Aorta (tissue), 5 donors: ENCODE data around the gene CTIF. TPM values are rescaled to one million over a fixed set of nuclear protein-coding genes. Genes with fewer than 3 reads are reported as not detected.

Experiments
- ATAC-seq: fragments of 200-7000 bp; cut with Tn5 transposase; one replicate; pipeline ENCODE4 v1.9.1; 2022; ENCODE audit warnings: moderate library complexity; ENCODE audit not compliant: low FRiP score
- DNase-seq, 2 donors: peaks; one replicate each; pipeline ENCODE4 v3.0.0-alpha.2; 2020
- H3K27ac ChIP-seq, 2 donors: one replicate each; pipeline ENCODE4 v1.5.1; 2013; ENCODE audit warnings: low read length in 2 of 2, mild to moderate bottlenecking in 2 of 2, moderate library complexity in 2 of 2, control low read depth in 1 of 2, inconsistent platforms in 1 of 2, low read depth in 1 of 2
- H3K27me3 ChIP-seq, 2 donors: one replicate each; pipeline ENCODE4 v1.6.1; 2013; ENCODE audit warnings: control low read depth in 1 of 2, low read length in 1 of 2, mild to moderate bottlenecking in 1 of 2, moderate library complexity in 1 of 2; ENCODE audit not compliant: insufficient read depth in 2 of 2, control insufficient read depth in 1 of 2
- H3K36me3 ChIP-seq, 2 donors: one replicate each; pipeline ENCODE4 v1.6.1; 2013; ENCODE audit warnings: control low read depth in 1 of 2, low read length in 1 of 2, mild to moderate bottlenecking in 1 of 2; ENCODE audit not compliant: insufficient read depth in 2 of 2, control insufficient read depth in 1 of 2
- H3K4me1 ChIP-seq, 2 donors: one replicate each; pipeline ENCODE4 v1.6.1; 2013; ENCODE audit warnings: low read length in 2 of 2, control low read depth in 1 of 2, mild to moderate bottlenecking in 1 of 2, moderate library complexity in 1 of 2; ENCODE audit not compliant: insufficient read depth in 2 of 2, control insufficient read depth in 1 of 2
- H3K4me3 ChIP-seq, 2 donors: one replicate each; pipeline ENCODE4 v1.5.1; 2013; ENCODE audit warnings: low read length in 2 of 2, control low read depth in 1 of 2, mild to moderate bottlenecking in 1 of 2
- H3K9me3 ChIP-seq: one replicate; pipeline ENCODE4 v1.6.1; 2013; ENCODE audit warnings: mild to moderate bottlenecking, low read length; ENCODE audit not compliant: control insufficient read depth
- WGBS, 2 donors: extraction: QIAGEN DNeasy Blood & Tissue Kit; methylation state at CpG; one replicate each; pipeline ENCODE4 v1.1.7; 2013; 5-methylcytosine and 5-hydroxymethylcytosine counted together
- intact Hi-C, 2 donors: fragments of 100-400 bp; cut with DNase I; formaldehyde crosslinking; loops; one replicate each; pipeline versions ENCODE4 v1.14.2 to v1.15.0; 2022
- polyA plus RNA-seq, 2 donors: library from polyadenylated mRNA; stranded (reverse); fragments of 200-250 nt; gene quantifications; one replicate each; pipeline ENCODE4 v1.2.3, GENCODE V29; 2013
- total RNA-seq, 2 donors: library from RNA; stranded (reverse); fragmentation: NEBNext Ultra II Directional; extraction: Animal tissue kit (Norgen Biotek cat#: 25700); gene quantifications; one replicate each; pipeline ENCODE4 v1.2.1, GENCODE V29; 2021
- donor health status: healthy with polysubstance abuse.
- donor health status: Bipolar disorder and iron deficiency.
- donor health status: DM: no; HTN: no; CAD: no.
- donor health status: DM: no; HTN: no; CAD: no.
- donor health status: DM: yes; HTN: yes; CAD: no.

Gene CTIF
- total and polyA plus RNA-seq, 4 donors: 14.4 to 113 (median 93.4) TPM

DNA sequence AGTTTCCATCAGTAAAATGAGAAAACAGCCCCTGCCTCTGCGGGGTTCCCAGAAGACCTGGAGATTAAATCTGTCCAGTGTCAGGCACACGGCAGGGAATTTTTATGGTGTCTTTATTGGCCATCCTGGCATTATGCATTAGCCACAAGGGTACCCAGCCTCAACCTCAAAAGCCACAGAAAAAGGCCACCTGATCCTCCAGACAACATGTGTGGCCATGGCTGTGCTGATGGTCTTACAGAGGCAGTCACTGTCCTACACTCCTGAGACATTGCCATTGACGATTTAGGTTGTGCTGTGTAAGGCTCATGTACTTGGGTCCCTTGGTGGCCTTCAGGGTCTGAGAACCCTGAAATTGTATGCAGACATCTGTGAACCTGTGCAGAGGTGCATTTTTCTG, 296.3 kb downstream of the CTIF start:
- intact Hi-C loops: no loop called here
- H3K27ac ChIP-seq: no peak overlapping the region
- no peak overlapping the region for H3K4me3 ChIP-seq
- 90 to 93% methylated on average over 3 of the region's 3 CpGs for WGBS, 2 donors
- H3K36me3 ChIP-seq: no peaks in the 10 kb centered on the region
- H3K4me1 ChIP-seq: peaks cover 0 to 4% of the 10 kb centered on the region in 2 donors
- DNase-seq (peak; percentile 35 to 51), ATAC-seq (no peak)
- no peaks in the 10 kb centered on the region for H3K27me3 ChIP-seq
- no peaks in the 10 kb centered on the region for H3K9me3 ChIP-seq

DNA sequence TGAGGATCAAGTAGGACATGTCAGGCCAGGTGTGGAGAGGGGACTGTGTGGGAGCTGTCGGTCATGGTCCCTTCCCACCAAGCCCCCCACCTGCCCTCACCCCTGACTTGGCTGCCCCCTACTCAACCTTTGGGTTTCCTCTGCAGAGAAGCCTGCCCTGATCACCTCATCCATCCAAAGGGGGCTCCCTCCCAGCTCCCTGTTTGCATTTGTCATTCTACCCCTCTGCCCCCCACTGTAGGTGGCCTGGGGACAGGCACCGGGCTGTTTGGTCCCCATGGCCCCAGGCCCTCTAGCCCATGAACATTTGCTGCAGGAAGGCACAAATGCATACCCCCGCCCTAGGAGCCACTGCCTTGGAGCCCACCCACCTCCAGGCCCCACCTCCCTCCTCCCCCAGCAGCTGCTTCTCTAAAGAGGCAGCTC, 296.9 kb downstream of the CTIF start:
- Histone ChIP-seq H3K36me3 (no peaks in the 10 kb centered on the region), H3K27ac (no peak overlapping the region), H3K4me3 (no peak overlapping the region), H3K27me3 (no peaks in the 10 kb centered on the region), H3K9me3 (no peaks in the 10 kb centered on the region), H3K4me1 (no peaks in the 10 kb centered on the region)
- 96 to 100% methylated on average over 3 of the region's 3 CpGs for WGBS, 2 donors
- ATAC-seq (no peak), DNase-seq (peak; percentile 30 to 33)
- intact Hi-C loops: no loop called here

DNA sequence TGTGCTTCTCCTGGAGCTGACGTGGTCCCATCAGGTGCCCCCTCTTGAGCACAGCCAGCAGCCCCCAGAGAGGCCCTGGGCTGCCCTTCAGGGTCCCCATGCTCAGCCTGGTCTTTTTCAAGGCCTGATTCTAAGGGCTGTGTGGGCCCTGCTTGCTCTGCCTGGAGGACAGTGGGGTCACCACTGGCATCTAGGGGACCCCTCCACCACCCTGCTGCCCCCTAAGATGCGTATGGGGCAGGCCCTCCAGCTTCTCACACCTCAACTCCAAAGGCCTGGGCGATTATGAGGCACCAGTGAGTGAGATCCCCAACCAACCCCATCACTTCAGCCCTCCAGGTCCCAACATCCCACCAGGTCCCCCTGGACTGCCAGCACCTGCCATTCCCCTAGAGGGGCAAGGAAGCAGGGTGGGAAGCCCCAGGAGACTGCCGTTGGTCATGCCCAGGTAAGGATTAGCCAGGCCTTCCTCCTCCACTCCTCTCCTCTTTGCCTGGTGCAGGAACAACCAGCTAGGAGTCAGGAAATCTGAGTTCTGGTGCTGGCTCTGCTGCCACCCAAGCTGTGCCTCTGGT, 297.5 kb downstream of the CTIF start:
- no peaks in the 10 kb centered on the region for H3K9me3 ChIP-seq
- H3K27ac ChIP-seq: no peak overlapping the region
- ATAC-seq (no peak), DNase-seq (peak; percentile 34 to 47)
- intact Hi-C loops: no loop called here
- no peak overlapping the region for H3K4me3 ChIP-seq
- H3K4me1 ChIP-seq: no peaks in the 10 kb centered on the region
- H3K36me3 ChIP-seq: no peaks in the 10 kb centered on the region
- no peaks in the 10 kb centered on the region for H3K27me3 ChIP-seq
- 49 to 75% methylated on average over 4 of the region's 4 CpGs for WGBS, 2 donors

DNA sequence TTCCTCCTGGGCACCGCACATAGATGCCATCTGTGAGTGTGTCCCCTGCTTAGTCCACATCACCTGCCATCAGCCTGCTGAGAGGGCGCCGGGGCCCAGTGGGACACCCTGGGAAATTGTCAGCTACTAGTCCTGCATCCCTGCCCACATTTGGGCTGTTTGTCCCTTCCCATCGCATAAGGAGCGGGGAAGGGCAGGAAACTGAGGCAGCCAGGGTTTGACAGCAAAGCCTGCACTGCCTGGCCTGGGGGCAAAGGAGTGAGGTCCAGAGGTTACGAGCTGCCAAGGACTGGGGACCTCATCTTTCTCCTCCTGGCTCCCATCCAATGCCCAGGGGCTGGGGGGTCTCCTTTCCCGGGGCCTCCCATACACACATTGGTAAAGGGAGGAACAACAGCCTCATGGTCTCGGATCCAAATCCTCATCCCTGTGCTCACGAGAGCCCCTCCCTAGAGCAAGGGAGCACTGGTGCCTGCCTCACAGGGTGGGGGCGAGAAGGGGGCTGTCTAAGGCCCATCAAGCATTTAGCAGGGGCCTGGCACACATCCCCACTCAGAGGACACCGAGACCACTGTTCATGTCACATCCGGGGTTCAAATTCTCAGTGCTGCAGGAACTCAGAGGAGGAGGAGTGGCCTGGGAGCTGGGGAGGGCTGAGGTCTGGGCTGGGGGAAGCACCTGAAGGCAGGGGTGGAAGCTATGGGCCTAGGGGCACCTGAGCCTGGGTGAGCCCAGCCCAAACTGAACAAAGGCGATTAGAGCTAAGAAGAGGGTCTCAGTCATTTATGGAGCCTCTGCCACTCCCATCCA, 298.2 kb downstream of the CTIF start:
- no peak for ATAC-seq
- Histone ChIP-seq H3K4me3 (no peak overlapping the region), H3K27ac (no peak overlapping the region), H3K4me1 (no peaks in the 10 kb centered on the region), H3K27me3 (no peaks in the 10 kb centered on the region), H3K36me3 (no peaks in the 10 kb centered on the region), H3K9me3 (no peaks in the 10 kb centered on the region)
- peak; percentile 41 to 69 for DNase-seq
- intact Hi-C loops: no loop called here
- WGBS, 2 donors: 95 to 97% methylated on average over 13 of the region's 13 CpGs

DNA sequence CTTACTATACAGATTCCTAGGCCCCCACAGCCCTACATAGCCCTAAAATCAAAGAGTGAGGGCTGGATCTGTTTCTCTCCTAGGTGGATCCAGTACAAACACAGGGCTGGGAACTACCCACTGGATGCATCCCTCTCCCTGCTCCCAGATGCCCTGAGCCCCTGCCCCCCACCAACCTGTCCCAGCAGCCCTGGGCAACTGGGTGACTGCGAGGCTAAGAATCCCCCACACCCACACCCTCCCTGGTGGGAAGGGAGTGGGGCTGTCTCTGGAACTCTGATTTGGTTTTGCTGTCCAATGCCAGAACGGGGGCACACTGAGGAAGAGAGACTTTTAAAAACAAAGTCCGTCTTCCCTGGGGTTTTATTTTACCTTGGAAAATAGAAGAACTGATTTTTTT, 298.8 kb downstream of the CTIF start:
- no peaks in the 10 kb centered on the region for H3K9me3 ChIP-seq
- H3K36me3 ChIP-seq: no peaks in the 10 kb centered on the region
- ATAC-seq (no peak), DNase-seq (peak; percentile 23 to 55)
- H3K4me3 ChIP-seq: no peak overlapping the region
- no peaks in the 10 kb centered on the region for H3K4me1 ChIP-seq
- no peaks in the 10 kb centered on the region for H3K27me3 ChIP-seq
- 80 to 86% methylated on average over 3 of the region's 3 CpGs for whole genome bisulfite sequencing, 2 donors
- intact Hi-C loops: no loop called here
- H3K27ac ChIP-seq: no peak overlapping the region

DNA sequence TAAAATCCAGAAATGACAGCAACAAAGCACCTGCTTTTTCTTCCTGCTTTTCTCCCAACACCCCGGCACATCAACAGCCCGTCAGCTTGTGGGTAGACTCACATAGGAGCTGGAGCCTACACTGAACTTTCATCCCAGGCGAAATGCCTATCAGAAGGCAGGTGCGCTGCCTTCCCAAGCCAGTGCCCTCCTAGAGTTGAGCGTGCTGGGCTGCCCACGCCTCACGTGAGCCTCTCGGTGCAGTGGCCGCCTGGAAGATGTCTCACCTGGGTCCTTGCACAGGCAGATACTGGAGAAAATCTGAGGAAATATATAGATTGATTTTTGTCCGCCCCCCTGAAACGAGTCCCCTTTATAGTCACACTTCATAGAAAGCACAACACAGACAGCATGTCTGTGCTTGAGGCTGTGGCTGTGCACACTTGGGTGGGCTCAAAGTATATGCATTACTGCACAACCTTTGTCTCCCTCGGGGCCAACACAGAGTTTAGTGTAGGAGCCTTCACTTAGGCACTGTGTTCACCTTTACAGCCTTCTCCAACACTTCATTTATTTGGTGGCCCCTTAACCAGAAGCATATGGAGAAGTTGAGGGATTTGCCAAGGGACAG, 299.4 kb downstream of the CTIF start:
- Histone ChIP-seq H3K4me1 (no peaks in the 10 kb centered on the region), H3K4me3 (no peak overlapping the region), H3K27ac (no peak overlapping the region), H3K27me3 (no peaks in the 10 kb centered on the region), H3K36me3 (no peaks in the 10 kb centered on the region), H3K9me3 (no peaks in the 10 kb centered on the region)
- WGBS, 2 donors: 91 to 94% methylated on average over 12 of the region's 12 CpGs
- intact Hi-C loops: no loop called here
- ATAC-seq (no peak), DNase-seq (peak; percentile 37 to 39)

DNA sequence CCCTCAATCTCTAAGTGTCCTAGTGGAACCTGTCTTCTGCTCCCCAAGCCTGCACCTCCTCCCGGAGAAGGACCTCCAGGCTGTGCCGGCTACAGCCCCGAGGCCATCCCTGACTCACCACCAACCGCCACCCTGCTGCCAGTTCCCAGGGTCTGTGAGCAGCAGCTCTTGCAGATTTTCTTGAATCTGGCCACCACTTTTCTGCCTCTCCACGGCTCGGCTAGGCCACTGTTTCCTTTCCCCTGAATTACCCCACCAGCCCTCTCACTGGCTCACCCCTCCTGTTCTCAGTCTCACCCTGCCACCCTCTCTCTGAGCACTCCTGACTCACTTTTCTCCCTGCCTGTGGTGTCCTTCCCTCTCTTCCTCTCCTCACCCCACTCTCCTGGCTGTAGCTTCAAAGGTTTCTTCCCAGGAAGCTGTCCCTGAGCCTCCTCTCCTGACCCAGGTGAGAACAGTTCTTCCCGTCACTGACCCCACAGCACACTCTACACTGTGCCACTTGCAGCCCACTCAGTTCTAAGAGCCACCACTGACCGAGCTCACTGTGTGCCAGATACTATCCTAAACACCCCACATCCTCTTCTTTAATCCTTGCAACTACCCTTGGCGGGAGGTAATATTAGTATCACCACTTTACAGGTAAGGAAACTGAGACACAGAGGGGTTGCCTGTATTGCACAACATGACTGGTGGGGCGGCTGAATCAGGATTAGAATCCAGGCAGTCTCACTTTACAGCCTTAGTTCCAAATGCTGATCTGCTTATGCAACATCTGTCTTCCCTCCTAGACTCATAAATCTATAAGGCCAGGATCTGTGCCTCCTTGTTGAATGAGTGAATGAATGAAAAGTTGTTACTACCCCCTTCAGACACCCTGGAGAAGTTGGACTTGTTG, 300.3 kb downstream of the CTIF start:
- DNase-seq (peak; percentile 68 to 79), ATAC-seq (peak; percentile 5)
- intact Hi-C loops: no loop called here
- H3K27me3 ChIP-seq: no peaks in the 10 kb centered on the region
- no peaks in the 10 kb centered on the region for H3K9me3 ChIP-seq
- H3K4me3 ChIP-seq: no peak overlapping the region
- no peak overlapping the region for H3K27ac ChIP-seq
- WGBS, 2 donors: 57 to 63% methylated on average over 9 to 10 of the region's 10 CpGs
- H3K36me3 ChIP-seq: no peaks in the 10 kb centered on the region
- no peaks in the 10 kb centered on the region for H3K4me1 ChIP-seq

DNA sequence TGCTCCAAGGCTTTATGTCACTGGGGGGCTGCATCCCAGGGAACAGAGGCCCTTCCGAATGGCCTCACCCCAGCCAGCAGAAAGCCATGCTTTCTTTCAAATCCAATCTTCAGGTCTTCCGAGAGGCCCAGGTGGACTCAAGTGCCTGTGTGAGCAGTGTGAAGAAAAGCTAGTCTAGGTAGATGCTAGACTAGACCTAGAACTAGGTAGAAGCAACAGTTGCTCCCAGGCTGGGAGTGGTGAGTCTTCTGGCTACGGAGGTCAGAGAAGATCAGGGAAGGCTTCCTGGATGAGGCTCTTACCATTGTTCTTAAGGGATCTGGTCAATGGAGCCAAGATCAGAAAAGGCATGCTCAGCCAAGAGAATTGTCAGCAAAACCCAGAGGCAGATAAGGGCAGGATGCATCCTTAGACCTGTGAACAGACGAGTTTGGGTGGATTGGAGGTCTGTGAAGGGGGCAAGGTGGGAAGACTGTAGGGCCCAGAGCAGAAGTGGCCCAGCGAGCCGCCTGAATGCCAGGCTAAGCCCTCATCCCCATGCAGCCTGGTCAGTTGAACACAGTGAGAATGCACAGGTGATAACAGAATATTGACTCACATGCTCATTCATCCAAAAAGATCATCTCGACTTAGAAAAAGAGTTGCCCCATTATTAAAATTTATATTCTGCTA, 301.1 kb downstream of the CTIF start:
- H3K9me3 ChIP-seq: no peaks in the 10 kb centered on the region
- WGBS, 2 donors: 88 to 89% methylated on average over 7 of the region's 7 CpGs
- no peaks in the 10 kb centered on the region for H3K36me3 ChIP-seq
- DNase-seq (peak; percentile 30 to 33), ATAC-seq (no peak)
- H3K27ac ChIP-seq: no peak overlapping the region
- intact Hi-C loops: no loop called here
- no peaks in the 10 kb centered on the region for H3K4me1 ChIP-seq
- no peak overlapping the region for H3K4me3 ChIP-seq
- no peaks in the 10 kb centered on the region for H3K27me3 ChIP-seq
